HCT116 (cell line): Measurements from ENCODE around the gene TPPP3. TPM values are rescaled to one million over a fixed set of nuclear protein-coding genes. Genes with fewer than 3 reads are reported as not detected.

ENCODE experiments used
- ATAC-seq: fragments of 200-7000 bp; cut with Tn5 transposase; 2 replicates; pipeline ENCODE4 v1.9.1; 2020; ENCODE audit warnings: mild to moderate bottlenecking, moderate library complexity
- BruUV-seq: library from RNA; stranded (reverse); fragments of 400-500 nt; replicated peaks from 2 replicates; lab custom pipeline; 2021; lab: Mats Ljungman, UMichigan
- CTCF ChIA-PET: fragments of 300-600 bp; sonication (Branson Sonifier 250); formaldehyde crosslinking; loops from one replicate; lab custom pipeline; 2021; ENCODE audit warnings: antibody characterized with exemption; lab: Charles Lee
- POLR2A ChIA-PET: fragments of 300-600, 350-600 bp; sonication (Branson Sonifier 250); formaldehyde crosslinking; loops from one replicate; lab custom pipeline; 2021; ENCODE audit warnings: antibody characterized with exemption; lab: Charles Lee
- RAD21 ChIA-PET, 2 experiments: fragments of 300-600 bp; sonication (Branson Sonifier 250); formaldehyde crosslinking; loops; one replicate each; lab custom pipeline; 2023; ENCODE audit warnings: low total read pairs in 2 of 2; ENCODE audit not compliant: uncharacterized antibody in 2 of 2, unreplicated experiment in 2 of 2, low non-redundant PET in 1 of 2; lab: Charles Lee
- DNase-seq: peaks from one replicate; pipeline ENCODE4 v3.0.0-alpha.2; 2010; ENCODE audit warnings: low read depth, low spot score
- H2AFZ ChIP-seq: fragments of 200-600 bp; shearing (Covaris generic), sonication (generic); 2 replicates; pipeline ENCODE4 v1.6.1; 2017; ENCODE audit warnings: low read depth, mixed run types, mixed read lengths, antibody characterized with exemption, low read length; ENCODE audit not compliant: poor library complexity, severe bottlenecking
- H3K27ac ChIP-seq: 2 replicates; pipeline ENCODE4 v1.5.1; 2012; ENCODE audit warnings: low read depth, low read length
- H3K27me3 ChIP-seq: fragments of 200-600 bp; sonication (generic); 2 replicates; pipeline ENCODE4 v1.6.1; 2016; ENCODE audit warnings: mixed run types, low read length, mixed read lengths; ENCODE audit not compliant: insufficient read depth
- H3K36me3 ChIP-seq, 2 experiments: fragments of 200-500 bp in 1 of 2; fragments of 200-600 bp in 1 of 2; sonication (Bioruptor generic) in 1 of 2; sonication (generic) in 1 of 2; 2 replicates each; pipeline versions ENCODE4 v1.5.1 to v1.6.1; 2014 to 2016; ENCODE audit warnings: low read length in 2 of 2, inconsistent platforms in 1 of 2, mixed read lengths in 1 of 2, mixed run types in 1 of 2; ENCODE audit not compliant: insufficient read depth in 2 of 2, control insufficient read depth in 1 of 2
- H3K4me1 ChIP-seq, 2 experiments: fragments of 200-600 bp in 1 of 2; sonication (generic) in 1 of 2; 2 replicates each; pipeline versions ENCODE4 v1.5.1 to v1.6.1; 2012 to 2017; ENCODE audit warnings: low read length in 2 of 2, inconsistent platforms in 1 of 2, mild to moderate bottlenecking in 1 of 2, mixed read lengths in 1 of 2, mixed run types in 1 of 2, moderate library complexity in 1 of 2; ENCODE audit not compliant: insufficient read depth in 2 of 2, control insufficient read depth in 1 of 2
- H3K4me2 ChIP-seq: fragments of 200-600 bp; sonication (generic); 2 replicates; pipeline ENCODE4 v1.6.1; 2017; ENCODE audit warnings: mixed run types, low read length, mixed read lengths
- H3K4me3 ChIP-seq, 2 experiments: fragments of 200-600 bp in 1 of 2; sonication (generic) in 1 of 2; replicated peaks in 1 of 2; 2 replicates each; pipeline ENCODE4 v1.5.1; 2011 to 2016; ENCODE audit warnings: low read length in 2 of 2, control low read depth in 1 of 2, low read depth in 1 of 2, mild to moderate bottlenecking in 1 of 2, mixed read lengths in 1 of 2, mixed run types in 1 of 2
- H3K79me2 ChIP-seq: fragments of 200-600 bp; sonication (generic); 2 replicates; pipeline ENCODE4 v1.6.1; 2017; ENCODE audit warnings: mild to moderate bottlenecking, mixed run types, low read length, moderate library complexity, mixed read lengths; ENCODE audit not compliant: insufficient read depth
- H3K9ac ChIP-seq: fragments of 200-600 bp; sonication (generic); 2 replicates; pipeline ENCODE4 v1.6.1; 2016; ENCODE audit warnings: low read length, mixed read lengths
- H3K9me2 ChIP-seq: fragments of 200-600 bp; sonication (generic), shearing (Covaris generic); 2 replicates; pipeline ENCODE4 v1.6.1; 2017; ENCODE audit warnings: mixed run types, mild to moderate bottlenecking, moderate library complexity; ENCODE audit not compliant: insufficient read depth
- H3K9me3 ChIP-seq, 2 experiments: fragments of 200-500 bp in 1 of 2; fragments of 200-600 bp in 1 of 2; sonication (Bioruptor generic) in 1 of 2; sonication (generic) in 1 of 2; 2 replicates each; pipeline ENCODE4 v1.6.1; 2014 to 2017; ENCODE audit warnings: low read length in 2 of 2, mixed read lengths in 2 of 2, inconsistent platforms in 1 of 2, low read depth in 1 of 2, mild to moderate bottlenecking in 1 of 2, mixed run types in 1 of 2, moderate library complexity in 1 of 2; ENCODE audit not compliant: control insufficient read depth in 1 of 2, insufficient read depth in 1 of 2
- H4K20me1 ChIP-seq: fragments of 200-600 bp; sonication (generic), shearing (Covaris generic); 2 replicates; pipeline ENCODE4 v1.6.1; 2017; ENCODE audit warnings: mixed run types, mild to moderate bottlenecking, moderate library complexity; ENCODE audit not compliant: insufficient read depth
- CEBPB ChIP-seq: IDR thresholded peaks from 2 replicates; pipeline ENCODE4 v1.6.1; 2012; ENCODE audit warnings: low read depth
- EGR1 ChIP-seq: IDR thresholded peaks from 2 replicates; pipeline ENCODE4 v1.6.1; 2012; ENCODE audit warnings: low read depth
- EZH2 ChIP-seq: fragments of 200-600 bp; sonication (generic); IDR thresholded peaks from 2 replicates; pipeline ENCODE4 v1.6.1; 2017; ENCODE audit warnings: antibody characterized with exemption, mixed run types
- EZH2phosphoT487 ChIP-seq: fragments of 200-600 bp; IDR thresholded peaks from 2 replicates; pipeline ENCODE4 v1.6.1; 2018; ENCODE audit warnings: antibody characterized with exemption, borderline replicate concordance
- FOSL1 ChIP-seq: IDR thresholded peaks from 2 replicates; pipeline ENCODE4 v1.6.1; 2012; ENCODE audit warnings: low read depth
- JUND ChIP-seq: IDR thresholded peaks from 2 replicates; pipeline ENCODE4 v1.6.1; 2012
- POLR2A ChIP-seq: IDR thresholded peaks from 2 replicates; pipeline ENCODE4 v1.7.0; 2011; ENCODE audit warnings: borderline replicate concordance; ENCODE audit not compliant: insufficient read depth, insufficient read length; ENCODE audit errors: extremely low read depth
- POLR2AphosphoS5 ChIP-seq: IDR thresholded peaks from 2 replicates; pipeline ENCODE4 v1.6.1; 2011; ENCODE audit warnings: mild to moderate bottlenecking, low read depth, low read length, moderate library complexity
- RAD21 ChIP-seq: IDR thresholded peaks from 2 replicates; pipeline ENCODE4 v1.6.1; 2012; ENCODE audit warnings: low read depth, mild to moderate bottlenecking
- REST ChIP-seq: IDR thresholded peaks from 2 replicates; pipeline ENCODE4 v1.6.1; 2012; ENCODE audit warnings: low read depth
- SRF ChIP-seq: IDR thresholded peaks from 2 replicates; pipeline ENCODE4 v1.6.1; 2012; ENCODE audit warnings: low read depth
- ZFX ChIP-seq: fragments of 450-650 bp; IDR thresholded peaks from 2 replicates; pipeline ENCODE4 v1.6.1; 2017
- intact Hi-C: fragments of 100-400 bp; cut with micrococcal nuclease; formaldehyde crosslinking; loops from 2 replicates; pipeline ENCODE4 v1.10.0; 2022
- total RNA-seq: library from RNA; stranded (reverse); gene quantifications from one replicate; pipeline ENCODE4 v1.2.1, GENCODE V29; 2021; ENCODE audit not compliant: unreplicated experiment

Gene TPPP3
- total RNA-seq, 1 experiment from 2014 or later: 1.2 TPM

DNA sequence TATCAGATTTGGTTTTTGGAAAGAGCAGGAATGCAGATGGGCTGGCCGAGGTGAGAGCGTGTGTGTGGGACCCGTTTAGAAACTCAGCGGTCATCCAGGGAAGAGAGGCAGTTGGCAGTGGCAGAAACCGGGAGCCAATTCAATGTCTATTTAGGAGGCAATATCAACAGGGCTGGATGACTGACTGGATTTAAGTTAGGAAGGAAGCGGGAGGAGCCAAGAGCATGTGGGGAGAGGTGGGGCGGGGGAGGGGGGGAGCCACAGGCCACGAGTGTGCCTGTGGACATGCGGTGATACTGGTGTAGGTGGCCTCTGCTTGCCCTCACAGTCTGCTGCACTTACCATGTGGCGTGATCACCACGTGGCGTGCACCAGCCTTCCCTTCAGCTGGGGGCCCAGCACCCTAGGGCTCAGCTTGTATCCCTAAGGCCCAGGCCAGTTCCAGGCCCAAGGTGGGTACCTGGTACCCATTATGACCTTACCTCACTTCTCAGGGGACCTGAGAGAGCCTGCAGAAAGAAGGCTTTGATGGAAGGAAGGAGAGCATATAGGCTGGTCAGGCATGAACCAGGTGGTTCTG is 10.8 kb upstream of the TPPP3 start:
- no TSS peak for BruUV-seq
- H4K20me1 ChIP-seq: no peaks in the 10 kb centered on the region
- no peak for TF ChIP-seq POLR2AphosphoS5
- no peak for TF ChIP-seq RAD21
- no peak for TF ChIP-seq EZH2
- no peak for TF ChIP-seq POLR2A
- TF ChIP-seq EZH2phosphoT487: no peak
- TF ChIP-seq EGR1: no peak
- TF ChIP-seq SRF: no peak
- TF ChIP-seq JUND: no peak
- TF ChIP-seq FOSL1: no peak
- no peak for TF ChIP-seq REST
- no peak for TF ChIP-seq CEBPB
- TF ChIP-seq ZFX: no peak
- H3K4me2 ChIP-seq: peak overlapping the region; percentile 78
- H3K79me2 ChIP-seq: no peaks in the 10 kb centered on the region
- H3K27me3 ChIP-seq: no peaks in the 10 kb centered on the region
- ChIA-PET RAD21 (interaction anchor here in 1 of 2 experiments (0.6 kb wide), 1 partner anchor 27 kb away, joined by 3 read pairs; the partner anchor contains the start of gene HSD11B2), CTCF (no interaction called here), POLR2A (no interaction called here)
- H2AFZ ChIP-seq: no peak overlapping the region
- peak overlapping the region; percentile 50 for H3K9ac ChIP-seq
- H3K9me2 ChIP-seq: no peaks in the 10 kb centered on the region
- H3K27ac ChIP-seq: peak overlapping the region; percentile 74
- H3K9me3 ChIP-seq: no peaks in the 10 kb centered on the region
- intact Hi-C loops: no loop called here
- peak overlapping the region in 1 of 2 experiments; percentile 41; a peak in 1 of 4 replicates for H3K4me3 ChIP-seq
- DNase-seq (no peak), ATAC-seq (no peak)
- H3K4me1 ChIP-seq: peaks cover 23 to 38% of the 10 kb centered on the region in 2 experiments
- no peaks in the 10 kb centered on the region for H3K36me3 ChIP-seq
